H1 (cell line): ENCODE results near the gene ZNF609. TPM values are rescaled to one million over a fixed set of nuclear protein-coding genes. Genes with fewer than 3 reads are reported as not detected.

Source experiments
- CTCF ChIA-PET: fragments of 300-600 bp; sonication (Branson Sonifier 250); formaldehyde crosslinking; loops from one replicate; lab custom pipeline; 2021; ENCODE audit not compliant: partially characterized antibody; lab: Charles Lee
- POLR2A ChIA-PET: fragments of 300-600 bp; sonication (Branson Sonifier 250); formaldehyde crosslinking; loops from one replicate; lab custom pipeline; 2021; ENCODE audit warnings: inconsistent platforms; ENCODE audit not compliant: partially characterized antibody; lab: Charles Lee
- DNase-seq, 2 experiments: peaks; one replicate each; pipeline versions ENCODE4 v3.0.0 to v3.0.0-alpha.2; 2010 to 2022; ENCODE audit warnings: low spot score in 2 of 2, low read depth in 1 of 2, mixed read lengths in 1 of 2
- FAIRE-seq: peaks from 2 replicates; lab custom pipeline; 2011; peaks lifted over from hg19 to GRCh38; lab: Jason Lieb, UNC
- H2AFZ ChIP-seq: 2 replicates; pipeline ENCODE4 v1.8.1; 2012; ENCODE audit warnings: low read length, inconsistent platforms
- H2AK5ac ChIP-seq: 2 replicates; pipeline ENCODE4 v1.6.1; 2013; ENCODE audit warnings: low read depth, low read length
- H2BK120ac ChIP-seq: replicated peaks from 2 replicates; pipeline ENCODE3; 2013; ENCODE audit warnings: low read depth, low read length, inconsistent platforms
- H2BK12ac ChIP-seq: 2 replicates; pipeline ENCODE4 v1.6.1; 2013; ENCODE audit warnings: low read depth, low read length
- H2BK15ac ChIP-seq: 2 replicates; pipeline ENCODE4 v1.6.1; 2013; ENCODE audit warnings: low read length
- H2BK20ac ChIP-seq: 2 replicates; pipeline ENCODE4 v1.6.1; 2013; ENCODE audit warnings: low read length
- H2BK5ac ChIP-seq: 2 replicates; pipeline ENCODE4 v1.6.1; 2013; ENCODE audit warnings: low read depth, low read length
- H3K14ac ChIP-seq: 2 replicates; pipeline ENCODE4 v1.6.1; 2013; ENCODE audit warnings: inconsistent platforms; ENCODE audit not compliant: insufficient read length
- H3K18ac ChIP-seq: 2 replicates; pipeline ENCODE4 v1.6.1; 2013; ENCODE audit warnings: low read length; ENCODE audit errors: extremely low read depth
- H3K23ac ChIP-seq: 2 replicates; pipeline ENCODE4 v1.6.1; 2013; ENCODE audit warnings: inconsistent platforms; ENCODE audit not compliant: insufficient read length
- H3K23me2 ChIP-seq: 2 replicates; pipeline ENCODE4 v1.6.1; 2013; ENCODE audit warnings: low read depth, low read length
- H3K27ac ChIP-seq: 2 replicates; pipeline ENCODE4 v1.6.1; 2011; ENCODE audit warnings: low read depth, low read length, inconsistent platforms
- H3K27me3 ChIP-seq, 4 experiments: replicated peaks in 1 of 4; 1 replicate in 1 of 4; 2 replicates in 3 of 4; pipeline versions ENCODE4 v1.6.1 to v1.8.1; 2011 to 2013; ENCODE audit warnings: low read length in 3 of 4, mild to moderate bottlenecking in 3 of 4, inconsistent platforms in 2 of 4, mixed read lengths in 2 of 4, moderate library complexity in 1 of 4; ENCODE audit not compliant: control insufficient read depth in 3 of 4, insufficient read depth in 3 of 4; ENCODE audit errors: extremely low read depth in 1 of 4
- H3K36me3 ChIP-seq, 4 experiments: 2 replicates each; pipeline versions ENCODE4 v1.6.1 to v1.8.1; 2011 to 2013; ENCODE audit warnings: mild to moderate bottlenecking in 4 of 4, low read length in 3 of 4, moderate library complexity in 2 of 4, control low read depth in 1 of 4, inconsistent platforms in 1 of 4; ENCODE audit not compliant: insufficient read depth in 4 of 4, control insufficient read depth in 2 of 4
- H3K4ac ChIP-seq: replicated peaks from 2 replicates; pipeline ENCODE3; 2013; ENCODE audit warnings: low read length, low read depth, mixed read lengths, inconsistent platforms; ENCODE audit not compliant: insufficient read length
- H3K4me1 ChIP-seq, 4 experiments: replicated peaks in 1 of 4; 1 replicate in 1 of 4; 2 replicates in 3 of 4; pipeline versions ENCODE4 v1.6.1 to v1.8.1; 2011 to 2013; ENCODE audit warnings: low read length in 3 of 4, inconsistent platforms in 2 of 4, mixed read lengths in 1 of 4; ENCODE audit not compliant: insufficient read depth in 4 of 4, control insufficient read depth in 3 of 4
- H3K4me2 ChIP-seq, 2 experiments: 2 replicates each; pipeline versions ENCODE4 v1.6.1 to v1.8.1; 2011 to 2013; ENCODE audit warnings: low read depth in 2 of 2, low read length in 2 of 2, control low read depth in 1 of 2, inconsistent platforms in 1 of 2, mild to moderate bottlenecking in 1 of 2; ENCODE audit not compliant: insufficient read depth in 1 of 2
- H3K4me3 ChIP-seq, 4 experiments: fragments of 200-600, 300-600 bp in 1 of 4; sonication (generic), shearing (Covaris generic), sonication (Bioruptor Twin) in 1 of 4; 2 replicates each; pipeline versions ENCODE4 v1.5.1 to v1.8.1; 2011 to 2016; ENCODE audit warnings: low read length in 4 of 4, low read depth in 3 of 4, control low read depth in 2 of 4, inconsistent platforms in 2 of 4, mild to moderate bottlenecking in 2 of 4, mixed read lengths in 1 of 4, moderate library complexity in 1 of 4; ENCODE audit not compliant: insufficient read depth in 2 of 4; ENCODE audit errors: extremely low read depth in 1 of 4
- H3K56ac ChIP-seq: replicated peaks from 2 replicates; pipeline ENCODE3; 2013; ENCODE audit warnings: low read depth, mild to moderate bottlenecking, mixed read lengths, low read length, inconsistent platforms; ENCODE audit not compliant: insufficient read length
- H3K79me1 ChIP-seq: 2 replicates; pipeline ENCODE4 v1.6.1; 2013; ENCODE audit warnings: low read depth, low read length, control low read depth
- H3K79me2 ChIP-seq, 2 experiments: 2 replicates each; pipeline versions ENCODE4 v1.6.1 to v1.8.1; 2012 to 2013; ENCODE audit warnings: low read length in 2 of 2, mild to moderate bottlenecking in 2 of 2, inconsistent platforms in 1 of 2; ENCODE audit not compliant: insufficient read depth in 2 of 2, control insufficient read depth in 1 of 2
- H3K9ac ChIP-seq, 4 experiments: replicated peaks in 1 of 4; 1 replicate in 1 of 4; 2 replicates in 3 of 4; pipeline versions ENCODE4 v1.6.1 to v1.8.1; 2011 to 2013; ENCODE audit warnings: low read depth in 3 of 4, low read length in 3 of 4, control low read depth in 2 of 4, mild to moderate bottlenecking in 2 of 4, moderate library complexity in 2 of 4, inconsistent platforms in 1 of 4; ENCODE audit errors: extremely low read depth in 1 of 4
- H3K9me3 ChIP-seq, 2 experiments: 2 replicates each; pipeline versions ENCODE4 v1.6.1 to v1.8.1; 2012 to 2013; ENCODE audit warnings: mild to moderate bottlenecking in 2 of 2, moderate library complexity in 2 of 2, control low read depth in 1 of 2, inconsistent platforms in 1 of 2, low read depth in 1 of 2, low read length in 1 of 2, mixed read lengths in 1 of 2; ENCODE audit not compliant: insufficient read depth in 2 of 2
- H4K20me1 ChIP-seq, 2 experiments: replicated peaks in 1 of 2; 2 replicates each; pipeline versions ENCODE3 to v1.8.1; 2011 to 2013; ENCODE audit warnings: inconsistent platforms in 2 of 2, low read length in 2 of 2, mild to moderate bottlenecking in 1 of 2; ENCODE audit not compliant: insufficient read depth in 2 of 2, control insufficient read depth in 1 of 2
- H4K5ac ChIP-seq: 2 replicates; pipeline ENCODE4 v1.6.1; 2013; ENCODE audit warnings: low read length, low read depth, mixed read lengths, inconsistent platforms; ENCODE audit not compliant: insufficient read length
- H4K8ac ChIP-seq: 2 replicates; pipeline ENCODE4 v1.8.0; 2013; ENCODE audit warnings: mild to moderate bottlenecking, moderate library complexity, low read length, inconsistent platforms; ENCODE audit not compliant: insufficient read depth; ENCODE audit errors: extremely low read depth
- H4K91ac ChIP-seq: replicated peaks from 2 replicates; pipeline ENCODE3; 2013; ENCODE audit warnings: low read length, mixed read lengths, inconsistent platforms; ENCODE audit not compliant: insufficient read length
- ASH2L ChIP-seq: fragments of 200-600, 300-600 bp; sonication (generic); IDR thresholded peaks from one replicate; pipeline ENCODE4 v1.7.1; 2017; ENCODE audit warnings: low read length
- CBX8 ChIP-seq: fragments of 300-800, 300-1000 bp; sonication (generic); IDR thresholded peaks from 2 replicates; pipeline ENCODE4 v1.7.1; 2016; ENCODE audit warnings: low read depth, low read length, borderline replicate concordance
- CHD2 ChIP-seq: IDR thresholded peaks from 2 replicates; pipeline ENCODE4 v1.6.1; 2012; ENCODE audit warnings: low read length, improper control_type of control experiment
- GABPA ChIP-seq: IDR thresholded peaks from 2 replicates; pipeline ENCODE4 v1.6.1; 2011; ENCODE audit warnings: mild to moderate bottlenecking, low read length, moderate library complexity, borderline replicate concordance; ENCODE audit not compliant: insufficient read depth
- JUND ChIP-seq: IDR thresholded peaks from 2 replicates; pipeline ENCODE4 v1.6.1; 2011; ENCODE audit warnings: mild to moderate bottlenecking, improper control_type of control experiment, low read length
- RAD21 ChIP-seq, 2 experiments: IDR thresholded peaks in 1 of 2; conservative IDR thresholded peaks in 1 of 2; 2 replicates each; pipeline ENCODE4 v1.6.1; 2011; ENCODE audit warnings: low read depth in 2 of 2, low read length in 2 of 2, improper control_type of control experiment in 1 of 2, inconsistent platforms in 1 of 2, mild to moderate bottlenecking in 1 of 2, moderate library complexity in 1 of 2
- SAP30 ChIP-seq: fragments of 300-600 bp; sonication (generic); IDR thresholded peaks from 2 replicates; pipeline ENCODE4 v1.7.1; 2012; ENCODE audit warnings: low read length, moderate library complexity, mild to moderate bottlenecking, inconsistent platforms; ENCODE audit not compliant: insufficient read depth, insufficient replicate concordance
- SIRT6 ChIP-seq: IDR thresholded peaks from one replicate; pipeline ENCODE4 v1.7.1; 2012; ENCODE audit warnings: low read length, inconsistent platforms
- SP1 ChIP-seq: IDR thresholded peaks from 2 replicates; pipeline ENCODE4 v1.6.1; 2011; ENCODE audit warnings: low read depth, low read length
- TCF12 ChIP-seq: IDR thresholded peaks from 2 replicates; pipeline ENCODE4 v1.6.1; 2011; ENCODE audit warnings: low read depth, mild to moderate bottlenecking, low read length
- WGBS, 2 experiments: shearing (Covaris generic) in 1 of 2; methylation state at CpG; one replicate each; pipeline versions ENCODE4 v1.1.6 to v1.1.7; 2013 to 2015; ENCODE audit warnings: low lambda C conversion rate in 2 of 2, mixed read lengths in 2 of 2, inconsistent platforms in 1 of 2, low coverage in 1 of 2, missing lambda C conversion rate in 1 of 2; ENCODE audit not compliant: insufficient replicate concordance in 2 of 2, insufficient coverage in 1 of 2, insufficient read length in 1 of 2; ENCODE audit errors: extremely low coverage in 1 of 2, missing lambda C conversion rate in 1 of 2; 5-methylcytosine and 5-hydroxymethylcytosine counted together
- polyA plus RNA-seq, 7 experiments: library from polyadenylated mRNA; depleted of rRNA in 3 of 7; stranded (reverse) in 5 of 7; unstranded in 2 of 7; fragments of >200 nt in 5 of 7; fragments of 200-250 nt in 2 of 7; gene quantifications; 1 replicate in 5 of 7; 2 replicates in 1 of 7; 4 replicates in 1 of 7; pipeline versions ENCODE4 v1.2.1 to v1.2.3, GENCODE V29; 2011 to 2013; ENCODE audit warnings: missing spikeins in 2 of 7, mixed read lengths in 2 of 7
- total RNA-seq: library from RNA; stranded (reverse); fragmentation: NEBNext Ultra II Directional; extraction: Animal tissue kit (Norgen Biotek cat#: 25700); gene quantifications from 2 replicates; pipeline ENCODE4 v1.2.1, GENCODE V29; 2021

ZNF609 gene
- total and polyA plus RNA-seq, 2 of the 8 experiments (the other 6 are each of a cell fraction or from before 2014, with no cell fraction given) = 15.5 to 47.8 TPM

GRCh38 chr15:64571857-64572291, 111.5 kb downstream of the ZNF609 start:
- DNase-seq (no peak), FAIRE-seq (no peak)
- no peak for TF ChIP-seq ASH2L
- no peak for TF ChIP-seq JUND
- no peak for TF ChIP-seq SIRT6
- TF ChIP-seq CHD2 = no peak
- no peak for TF ChIP-seq SP1
- TF ChIP-seq SAP30 = no peak
- TF ChIP-seq RAD21 (IDR thresholded peaks at IDR 0.05 in 1 of 2, conservative IDR thresholded peaks at IDR 0.05 in 1 of 2; ENCODE audit: low read depth in 2 of 2, low read length in 2 of 2) = no peak
- no peak for TF ChIP-seq TCF12
- TF ChIP-seq CBX8 = no peak
- no peak for TF ChIP-seq GABPA
- no peak overlapping the region for H2BK5ac ChIP-seq
- H3K9ac ChIP-seq = no peak overlapping the region
- H4K20me1 ChIP-seq = peaks cover 2 to 7% of the 10 kb centered on the region in 2 experiments
- no peaks in the 10 kb centered on the region for H3K36me3 ChIP-seq
- H4K8ac ChIP-seq = no peak overlapping the region
- no peaks in the 10 kb centered on the region for H3K23me2 ChIP-seq
- H2BK12ac ChIP-seq = no peak overlapping the region
- peaks cover 0 to 5% (median 0%) of the 10 kb centered on the region in 4 experiments; a peak in 2 of 7 replicates for H3K4me1 ChIP-seq
- H2AK5ac ChIP-seq = no peak overlapping the region
- no peak overlapping the region for H3K23ac ChIP-seq
- H3K27ac ChIP-seq = no peak overlapping the region
- 90% methylated on average over 4 of the region's 4 CpGs; no CpG with 5 or more reads in 1 of the 2 experiments for WGBS, 2 experiments
- no peak overlapping the region for H4K91ac ChIP-seq
- H3K14ac ChIP-seq = no peak overlapping the region
- no peak overlapping the region for H3K56ac ChIP-seq
- H3K9me3 ChIP-seq = no peaks in the 10 kb centered on the region
- H3K4me2 ChIP-seq = no peak overlapping the region
- no peak overlapping the region for H3K4ac ChIP-seq
- 0 out of 2 replicates have a peak, but pooled peaks cover 2% of the 10 kb centered on the region for H3K79me1 ChIP-seq
- no peak overlapping the region for H2AFZ ChIP-seq
- H3K4me3 ChIP-seq = no peak overlapping the region
- CTCF ChIA-PET = interaction anchor here (0.6 to 0.7 kb wide), 2 partner anchors 34 to 413 kb away, joined by 3 read pairs; no protein-coding TSS in a partner anchor
- no peaks in the 10 kb centered on the region for H3K27me3 ChIP-seq
- no peak overlapping the region for H2BK20ac ChIP-seq
- H3K79me2 ChIP-seq = peaks cover 3 to 71% of the 10 kb centered on the region in 2 experiments; a peak in 3 of 4 replicates
- no peak overlapping the region for H2BK120ac ChIP-seq
- POLR2A ChIA-PET = no interaction called here
- H3K18ac ChIP-seq = no peak overlapping the region
- H4K5ac ChIP-seq = no peak overlapping the region
- no peak overlapping the region for H2BK15ac ChIP-seq
